Spleen (tissue), 11 donors: ENCODE data around the gene COX4I1. TPM values are rescaled to one million over a fixed set of nuclear protein-coding genes. Genes with fewer than 3 reads are reported as not detected.
"Not testable (repeated sequence)": the region's sequence is repeated elsewhere in the genome, so short reads cannot be mapped to it uniquely, and the experiment has no call there.

ENCODE experiments used
- DNase-seq: peaks from one replicate; pipeline ENCODE4 v3.0.0-alpha.2; 2020
- H3K27ac ChIP-seq, 8 donors: fragments of 200-600 bp; sonication (generic) in 7 of 8; 1 replicate in 4 of 8; 2 replicates in 4 of 8; pipeline versions ENCODE4 v1.5.0 to v1.8.0; 2016 to 2021; ENCODE audit warnings: inconsistent platforms in 4 of 8, mild to moderate bottlenecking in 4 of 8, moderate library complexity in 1 of 8
- H3K27me3 ChIP-seq, 7 donors: fragments of 200-600 bp; sonication (generic) in 6 of 7; replicated peaks in 1 of 7; 1 replicate in 4 of 7; 2 replicates in 3 of 7; pipeline versions ENCODE4 v1.5.0 to v1.8.0; 2016 to 2021; ENCODE audit warnings: inconsistent platforms in 3 of 7, mild to moderate bottlenecking in 1 of 7
- H3K36me3 ChIP-seq, 6 donors: fragments of 200-600 bp; sonication (generic) in 5 of 6; 1 replicate in 4 of 6; 2 replicates in 2 of 6; pipeline versions ENCODE4 v1.5.0 to v1.8.0; 2016 to 2021; ENCODE audit warnings: inconsistent platforms in 2 of 6
- H3K4me1 ChIP-seq, 6 donors: fragments of 200-600 bp; sonication (generic) in 5 of 6; 1 replicate in 3 of 6; 2 replicates in 3 of 6; pipeline versions ENCODE4 v1.5.0 to v1.8.0; 2016 to 2021; ENCODE audit warnings: inconsistent platforms in 3 of 6
- H3K4me3 ChIP-seq, 8 donors: fragments of 200-600 bp; sonication (generic) in 7 of 8; 1 replicate in 4 of 8; 2 replicates in 4 of 8; pipeline versions ENCODE4 v1.5.0 to v1.8.0; 2016 to 2021; ENCODE audit warnings: inconsistent platforms in 4 of 8, mild to moderate bottlenecking in 4 of 8, moderate library complexity in 2 of 8
- H3K9me3 ChIP-seq, 8 donors: fragments of 200-600 bp; sonication (generic) in 7 of 8; 1 replicate in 4 of 8; 2 replicates in 4 of 8; pipeline versions ENCODE4 v1.5.0 to v1.8.0; 2016 to 2021; ENCODE audit warnings: inconsistent platforms in 4 of 8
- CTCF ChIP-seq, 11 experiments: fragments of 200-600 bp in 7 of 11; fragments of 450-650 bp in 4 of 11; sonication (generic) in 4 of 11; IDR thresholded peaks in 8 of 11; conservative IDR thresholded peaks in 3 of 11; 1 replicate in 7 of 11; 2 replicates in 4 of 11; pipeline versions ENCODE4 v1.4.0 to v1.8.0; 2016 to 2021; ENCODE audit warnings: antibody characterized with exemption in 11 of 11, inconsistent platforms in 4 of 11, mild to moderate bottlenecking in 1 of 11
- POLR2A ChIP-seq, 3 donors: fragments of 450-650 bp; IDR thresholded peaks; one replicate each; pipeline ENCODE4 v1.5.1; 2017; ENCODE audit warnings: antibody characterized with exemption in 3 of 3, mild to moderate bottlenecking in 1 of 3
- POLR2AphosphoS5 ChIP-seq, 3 donors: sonication (generic); formaldehyde crosslinking; IDR thresholded peaks; one replicate each; pipeline ENCODE4 v1.5.1; 2017; ENCODE audit warnings: antibody characterized with exemption in 3 of 3
- WGBS, 5 donors: extraction: QIAGEN DNeasy Blood & Tissue Kit in 3 of 5; methylation state at CpG; one replicate each; pipeline versions ENCODE4 v1.1.5 to v1.1.7; 2013 to 2018; 5-methylcytosine and 5-hydroxymethylcytosine counted together
- intact Hi-C: fragments of 100-400 bp; cut with DNase I; formaldehyde crosslinking; loops from one replicate; pipeline ENCODE4 v1.15.0; 2023; ENCODE audit warnings: low total_unique reads
- polyA plus RNA-seq, 3 donors: library from polyadenylated mRNA; stranded (reverse); fragments of 200-250 nt; gene quantifications; one replicate each; pipeline ENCODE4 v1.2.1, GENCODE V29; 2013
- total RNA-seq, 7 donors: library from RNA; depleted of rRNA in 3 of 7; stranded (reverse); fragments of >200 nt in 3 of 7; fragmentation: NEBNext Ultra II Directional in 4 of 7; extraction: Animal tissue kit (Norgen Biotek cat#: 25700) in 4 of 7; gene quantifications; one replicate each; pipeline versions ENCODE4 v1.1.0 to v1.2.1, GENCODE V29; 2016 to 2021
- donor health status: healthy with polysubstance abuse.
- donor health status: DM: no; HTN: no; CAD: no; lungs with moderate emphysema.
- donor health status: DM: no; HTN: no; CAD: no.
- donor health status: Bipolar disorder and iron deficiency.
- donor health status: healthy.
- donor health status: DM: no; HTN: no; CAD: no.
- donor health status: DM: yes; HTN: yes; CAD: no.

The COX4I1 gene
- total and polyA plus RNA-seq, 10 donors = 348 to 1,132 (median 450) TPM

DNA sequence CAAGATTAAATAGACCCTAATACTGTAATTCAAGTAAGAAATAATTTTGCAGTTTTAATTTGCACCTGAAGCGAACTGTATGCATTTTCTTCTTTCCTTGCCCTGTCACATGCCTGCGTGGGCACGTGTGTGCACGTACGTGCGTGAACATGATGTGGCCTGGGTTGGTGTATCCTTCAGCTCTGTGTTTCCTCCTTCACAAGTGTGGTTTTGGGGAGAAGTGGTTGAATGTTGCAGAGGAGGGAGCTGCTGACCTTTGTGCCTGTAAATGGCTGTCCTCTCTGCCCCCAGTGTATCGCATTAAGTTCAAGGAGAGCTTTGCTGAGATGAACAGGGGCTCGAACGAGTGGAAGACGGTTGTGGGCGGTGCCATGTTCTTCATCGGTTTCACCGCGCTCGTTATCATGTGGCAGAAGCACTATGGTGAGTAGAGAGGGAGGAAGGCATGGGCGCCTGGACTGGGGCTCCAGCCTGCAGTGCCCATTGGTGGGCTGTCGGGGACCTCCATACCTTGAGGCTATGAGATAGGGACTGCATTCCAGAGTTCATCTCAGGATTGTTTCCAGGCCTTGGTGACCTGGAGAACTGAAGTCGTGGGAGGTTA is 6.0 kb downstream of the COX4I1 start:
- H3K4me3 ChIP-seq = no peak overlapping the region
- H3K27ac ChIP-seq = no peak overlapping the region
- H3K9me3 ChIP-seq = no peaks in the 10 kb centered on the region
- H3K27me3 ChIP-seq = peaks cover 0 to under 1% (median 0%) of the 10 kb centered on the region in 7 donors
- TF ChIP-seq POLR2A (IDR thresholded peaks at IDR 0.05) (no peak), CTCF (IDR thresholded peaks at IDR 0.05 in 8 of 11, conservative IDR thresholded peaks at IDR 0.05 in 3 of 11) (no peak), POLR2AphosphoS5 (IDR thresholded peaks at IDR 0.05) (no peak)
- peaks cover 6 to 45% (median 24%) of the 10 kb centered on the region in 6 donors for H3K4me1 ChIP-seq
- peaks cover 0 to 68% (median 52%) of the 10 kb centered on the region in 6 donors for H3K36me3 ChIP-seq
- no peak for DNase-seq
- intact Hi-C loops = no loop called here
- WGBS, 5 donors = 83 to 90% (median 85%) methylated on average over 17 to 18 of the region's 18 CpGs

DNA sequence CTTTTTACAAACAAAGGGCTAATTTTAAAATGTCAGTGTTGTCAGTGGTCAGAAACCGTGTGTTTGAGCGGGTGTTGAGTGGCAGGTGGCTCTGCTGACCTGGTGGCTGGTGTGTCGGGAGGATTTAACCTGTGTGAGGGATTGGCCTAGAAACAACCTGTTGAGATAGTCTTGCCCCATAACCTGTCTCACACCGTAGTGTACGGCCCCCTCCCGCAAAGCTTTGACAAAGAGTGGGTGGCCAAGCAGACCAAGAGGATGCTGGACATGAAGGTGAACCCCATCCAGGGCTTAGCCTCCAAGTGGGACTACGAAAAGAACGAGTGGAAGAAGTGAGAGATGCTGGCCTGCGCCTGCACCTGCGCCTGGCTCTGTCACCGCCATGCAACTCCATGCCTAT is 7.0 kb downstream of the COX4I1 start:
- intact Hi-C loops = no loop called here
- Histone ChIP-seq H3K36me3 (peaks cover 0 to 62% (median 51%) of the 10 kb centered on the region in 6 donors), H3K27me3 (peaks cover 0 to 11% (median 0%) of the 10 kb centered on the region in 7 donors), H3K9me3 (no peaks in the 10 kb centered on the region), H3K4me3 (no peak overlapping the region), H3K4me1 (peaks cover 0 to 36% (median 14%) of the 10 kb centered on the region in 6 donors), H3K27ac (no peak overlapping the region)
- no peak for DNase-seq
- 94 to 97% (median 96%) methylated on average over 11 of the region's 11 CpGs for WGBS, 5 donors
- TF ChIP-seq POLR2AphosphoS5 (IDR thresholded peaks at IDR 0.05) (no peak), CTCF (IDR thresholded peaks at IDR 0.05 in 8 of 11, conservative IDR thresholded peaks at IDR 0.05 in 3 of 11) (no peak), POLR2A (IDR thresholded peaks at IDR 0.05) (no peak)

DNA sequence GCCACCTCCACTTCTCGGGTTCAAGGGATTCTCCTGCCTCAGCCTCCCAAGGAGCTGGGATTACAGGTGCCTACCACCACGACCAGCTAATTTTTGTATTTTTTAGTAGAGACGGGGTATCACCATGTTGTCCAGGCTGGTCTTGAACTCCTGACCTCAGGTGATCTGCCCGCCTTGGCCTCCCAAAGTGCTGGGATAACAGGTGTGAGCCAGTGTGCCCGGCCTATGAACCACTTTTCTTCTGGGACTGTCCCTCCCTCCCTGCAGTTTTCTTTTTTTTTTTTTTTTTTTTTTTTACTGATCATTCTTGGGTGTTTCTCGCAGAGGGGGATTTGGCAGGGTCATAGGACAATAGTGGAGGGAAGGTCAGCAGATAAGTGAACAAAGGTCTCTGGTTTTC is 7.8 kb downstream of the COX4I1 start:
- DNase-seq, H3K27ac ChIP-seq, H3K4me3 ChIP-seq, intact Hi-C loops, H3K9me3 ChIP-seq: not testable (repeated sequence)
- H3K36me3 ChIP-seq = peaks cover 0 to 54% (median 45%) of the 10 kb centered on the region in 6 donors
- peaks cover 0 to 18% (median 0%) of the 10 kb centered on the region in 7 donors for H3K27me3 ChIP-seq
- peaks cover 0 to 28% (median 9%) of the 10 kb centered on the region in 6 donors for H3K4me1 ChIP-seq
- 84 to 93% (median 92%) methylated on average over 5 to 6 of the region's 6 CpGs for WGBS, 5 donors

- H3K9me3 ChIP-seq, H3K27ac ChIP-seq, H3K4me3 ChIP-seq, intact Hi-C loops, DNase-seq: not testable (repeated sequence)
- Histone ChIP-seq H3K4me1 (peaks cover 0 to 20% (median 7%) of the 10 kb centered on the region in 6 donors), H3K27me3 (peaks cover 0 to 21% (median 0%) of the 10 kb centered on the region in 7 donors), H3K36me3 (peaks cover 0 to 47% (median 39%) of the 10 kb centered on the region in 6 donors)
- WGBS, 5 donors = 80 to 98% (median 96%) methylated on average over 1 to 24 of the region's 27 CpGs
These were observed 8.6 kb downstream of the COX4I1 start for GRCh38 chr16:85808104-85808503.

- H3K27ac ChIP-seq = no peak overlapping the region
- no peak for DNase-seq
- no peaks in the 10 kb centered on the region for H3K9me3 ChIP-seq
- H3K4me1 ChIP-seq = peaks cover 0 to 12% (median 5%) of the 10 kb centered on the region in 6 donors
- peaks cover 0 to 38% (median 31%) of the 10 kb centered on the region in 6 donors for H3K36me3 ChIP-seq
- whole genome bisulfite sequencing, 5 donors = 88 to 93% (median 92%) methylated on average over 6 to 7 of the region's 7 CpGs
- H3K27me3 ChIP-seq = peaks cover 0 to 30% (median 0%) of the 10 kb centered on the region in 7 donors
- H3K4me3 ChIP-seq = no peak overlapping the region
- intact Hi-C loops = no loop called here
- TF ChIP-seq POLR2AphosphoS5 (IDR thresholded peaks at IDR 0.05) = no peak
- TF ChIP-seq POLR2A (IDR thresholded peaks at IDR 0.05) = no peak
- TF ChIP-seq CTCF (IDR thresholded peaks at IDR 0.05 in 8 of 11, conservative IDR thresholded peaks at IDR 0.05 in 3 of 11) = no peak
These were observed 9.4 kb downstream of the COX4I1 start for GRCh38 chr16:85808926-85809325.
